ENCODE results near the gene FAM89B.

The FAM89B gene

DNA sequence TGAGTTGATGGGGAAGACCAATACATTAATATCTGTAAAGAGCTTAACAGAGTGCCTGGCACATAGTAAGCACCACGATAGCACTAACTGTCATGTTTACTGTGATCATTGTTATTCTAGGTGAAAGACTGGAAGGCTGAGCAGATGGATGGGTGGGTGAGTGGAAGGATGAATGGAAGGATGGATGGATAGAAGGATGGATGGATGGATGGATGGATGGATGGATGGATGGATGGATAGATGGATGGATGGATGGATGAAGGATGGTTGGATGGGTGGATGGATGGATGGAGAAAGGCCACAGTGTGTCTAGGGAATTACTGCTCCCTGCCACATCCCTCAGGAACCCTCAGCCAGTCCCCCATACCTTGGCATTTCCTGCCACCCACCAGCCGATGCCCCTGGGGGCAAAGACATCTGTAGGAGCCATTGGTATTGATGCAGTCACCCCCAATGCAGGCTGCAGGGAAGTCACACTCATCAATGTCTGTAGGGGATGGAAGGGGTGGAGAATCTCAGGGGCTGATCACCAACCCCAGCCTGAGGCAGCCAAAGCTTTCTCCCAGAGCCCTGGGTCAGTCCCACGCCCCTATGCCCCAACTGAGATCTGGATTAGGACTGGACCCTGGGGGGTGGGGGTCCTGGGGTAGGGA, 29.5 kb upstream of the FAM89B start:
- H3K18ac ChIP-seq (ENCODE audit: low read length) = no peak overlapping the region
- H3K4me3 ChIP-seq (ENCODE audit: low read length in 2 of 2) = no peak overlapping the region
- H2AFZ ChIP-seq (ENCODE audit: low read length) = no peak overlapping the region
- peaks cover 7% of the 10 kb centered on the region for H3K79me1 ChIP-seq (ENCODE audit: low read depth, low read length)
- DNase-seq (ENCODE audit: low spot score) = no peak
- no peak overlapping the region for H4K8ac ChIP-seq (ENCODE audit: low read depth, low read length)
- no CpG with 5 or more reads among the region's 3 CpGs for WGBS, 2 donors (ENCODE audit: extremely low coverage in 2 of 2, insufficient read length in 2 of 2, insufficient replicate concordance in 1 of 2)
- no peak overlapping the region for H3K4me2 ChIP-seq (ENCODE audit: insufficient read depth, low read length, poor library complexity, severe bottlenecking)
- no peak overlapping the region for H2BK120ac ChIP-seq (ENCODE audit: low read depth, low read length)
- no peak overlapping the region for H3K14ac ChIP-seq (ENCODE audit: low read length)
- no peak overlapping the region for H2BK15ac ChIP-seq (ENCODE audit: low read length)
- H2BK5ac ChIP-seq (ENCODE audit: low read length) = peak overlapping the region; percentile 48
- peaks cover 0 to 72% (median 17%) of the 10 kb centered on the region in 3 experiments for H3K27me3 ChIP-seq (ENCODE audit: control insufficient read depth in 3 of 3, insufficient read depth in 3 of 3, low read depth in 1 of 3, low read length in 3 of 3)
- peaks cover 2 to 21% of the 10 kb centered on the region in 2 donors for H3K36me3 ChIP-seq (replicated peaks in 1 of 2; ENCODE audit: control insufficient read depth in 2 of 2, insufficient read depth in 2 of 2, low read length in 2 of 2)
- H2AK5ac ChIP-seq (ENCODE audit: low read depth, low read length) = peak overlapping the region; percentile 81
- no peaks in the 10 kb centered on the region for H3K9me3 ChIP-seq (replicated peaks in 1 of 2; ENCODE audit: control insufficient read depth in 2 of 2, insufficient read depth in 1 of 2, low read depth in 1 of 2, low read length in 2 of 2)
- no peak overlapping the region for H2BK12ac ChIP-seq (ENCODE audit: low read length)
- no peak overlapping the region for H3K27ac ChIP-seq (replicated peaks; ENCODE audit: low read length)
- no peak overlapping the region for H4K91ac ChIP-seq (ENCODE audit: low read depth, low read length, poor library complexity)
- no peak overlapping the region for H3K23ac ChIP-seq (ENCODE audit: low read depth, low read length, poor library complexity)
- H3K4ac ChIP-seq (ENCODE audit: low read length) = no peak overlapping the region
- H3K9ac ChIP-seq (ENCODE audit: low read depth, low read length, poor library complexity) = peak overlapping the region; percentile 12
- peaks cover 0 to 16% of the 10 kb centered on the region in 2 donors for H3K4me1 ChIP-seq (ENCODE audit: control insufficient read depth in 2 of 2, insufficient read depth in 1 of 2, low read depth in 1 of 2, low read length in 2 of 2)

DNA sequence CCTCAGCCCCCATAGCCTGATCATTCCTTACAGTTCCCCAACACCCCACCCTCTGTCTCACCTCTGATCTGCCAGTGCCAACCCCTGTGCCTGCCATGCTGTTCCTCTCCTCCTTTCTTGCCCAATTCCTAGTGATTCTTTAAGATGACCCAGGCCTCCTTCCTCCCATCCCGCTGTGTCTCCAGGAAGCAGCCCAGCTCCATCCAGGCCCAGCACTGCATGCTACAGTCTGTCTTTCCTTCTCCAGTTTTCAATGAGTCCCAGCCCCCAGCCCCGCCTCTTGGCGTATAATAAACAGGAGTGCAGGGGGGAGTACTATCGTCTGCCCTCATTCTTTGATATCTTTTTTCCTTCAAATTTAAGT, 26.5 kb upstream of the FAM89B start:
- DNase-seq (ENCODE audit: low spot score) = no peak
- Histone ChIP-seq H3K27ac (replicated peaks; ENCODE audit: low read length) (no peak overlapping the region), H2BK120ac (ENCODE audit: low read depth, low read length) (no peak overlapping the region), H4K8ac (ENCODE audit: low read depth, low read length) (no peak overlapping the region), H3K4ac (ENCODE audit: low read length) (no peak overlapping the region), H3K23ac (ENCODE audit: low read depth, low read length, poor library complexity) (no peak overlapping the region), H3K9ac (ENCODE audit: low read depth, low read length, poor library complexity) (no peak overlapping the region), H3K4me1 (ENCODE audit: control insufficient read depth in 2 of 2, insufficient read depth in 1 of 2, low read depth in 1 of 2, low read length in 2 of 2) (peaks cover 0 to 9% of the 10 kb centered on the region in 2 donors), H3K27me3 (ENCODE audit: control insufficient read depth in 3 of 3, insufficient read depth in 3 of 3, low read depth in 1 of 3, low read length in 3 of 3) (peaks cover 0 to 60% (median 5%) of the 10 kb centered on the region in 3 experiments), H4K91ac (ENCODE audit: low read depth, low read length, poor library complexity) (no peak overlapping the region), H3K9me3 (replicated peaks in 1 of 2; ENCODE audit: control insufficient read depth in 2 of 2, insufficient read depth in 1 of 2, low read depth in 1 of 2, low read length in 2 of 2) (no peaks in the 10 kb centered on the region), H3K4me2 (ENCODE audit: insufficient read depth, low read length, poor library complexity, severe bottlenecking) (peak overlapping the region; percentile 99), H3K36me3 (replicated peaks in 1 of 2; ENCODE audit: control insufficient read depth in 2 of 2, insufficient read depth in 2 of 2, low read length in 2 of 2) (peaks cover 0 to 22% of the 10 kb centered on the region in 2 donors), H2BK5ac (ENCODE audit: low read length) (no peak overlapping the region), H3K79me1 (ENCODE audit: low read depth, low read length) (peaks cover 5% of the 10 kb centered on the region), H2AFZ (ENCODE audit: low read length) (no peak overlapping the region), H3K14ac (ENCODE audit: low read length) (no peak overlapping the region), H2AK5ac (ENCODE audit: low read depth, low read length) (peak overlapping the region; percentile 2), H3K4me3 (ENCODE audit: low read length in 2 of 2) (no peak overlapping the region), H2BK15ac (ENCODE audit: low read length) (no peak overlapping the region), H2BK12ac (ENCODE audit: low read length) (no peak overlapping the region), H3K18ac (ENCODE audit: low read length) (no peak overlapping the region)
- WGBS, 2 donors (ENCODE audit: extremely low coverage in 2 of 2, insufficient read length in 2 of 2, insufficient replicate concordance in 1 of 2) = no CpG with 5 or more reads among the region's 4 CpGs

DNA sequence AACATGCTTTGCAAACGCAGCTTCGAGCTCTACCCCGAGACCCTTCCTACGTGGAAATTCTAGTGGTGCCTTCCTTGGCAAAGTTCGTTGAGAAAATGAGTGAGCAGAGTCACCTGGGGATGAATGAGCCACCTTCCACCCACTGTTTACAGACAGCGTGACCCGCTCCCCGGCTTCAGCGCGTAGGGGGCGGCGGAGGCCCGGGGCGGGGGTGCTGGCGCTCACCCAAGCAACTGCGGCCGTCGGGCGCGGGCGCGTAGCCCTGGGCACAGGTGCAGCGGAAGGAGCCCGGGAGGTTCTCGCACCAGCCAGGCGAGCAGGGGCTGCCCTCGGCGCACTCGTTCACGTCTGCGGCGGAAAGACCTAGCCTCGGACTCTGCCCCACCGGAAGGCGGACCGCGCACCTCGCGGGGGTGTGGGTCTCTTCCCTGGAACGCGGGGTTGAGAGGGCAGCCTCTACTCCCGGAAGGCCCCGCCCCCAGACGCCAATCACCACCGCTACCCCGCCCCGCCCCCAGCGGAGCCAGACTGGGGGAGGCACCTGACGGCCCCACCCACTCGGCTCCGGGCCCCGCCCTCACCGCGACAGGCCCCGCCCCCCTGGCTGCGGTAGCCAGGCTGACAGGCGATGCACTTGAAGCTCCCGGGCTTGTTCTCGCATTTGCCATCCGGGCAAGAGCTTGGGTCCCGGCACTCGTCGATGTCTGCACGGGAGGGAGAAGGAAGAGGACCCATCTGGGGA, 25.9 kb upstream of the FAM89B start:
- no peak overlapping the region for H2BK15ac ChIP-seq (ENCODE audit: low read length)
- peak; percentile 84 for DNase-seq (ENCODE audit: low spot score)
- WGBS, 2 donors (ENCODE audit: extremely low coverage in 2 of 2, insufficient read length in 2 of 2, insufficient replicate concordance in 1 of 2) = no CpG with 5 or more reads among the region's 64 CpGs

DNA sequence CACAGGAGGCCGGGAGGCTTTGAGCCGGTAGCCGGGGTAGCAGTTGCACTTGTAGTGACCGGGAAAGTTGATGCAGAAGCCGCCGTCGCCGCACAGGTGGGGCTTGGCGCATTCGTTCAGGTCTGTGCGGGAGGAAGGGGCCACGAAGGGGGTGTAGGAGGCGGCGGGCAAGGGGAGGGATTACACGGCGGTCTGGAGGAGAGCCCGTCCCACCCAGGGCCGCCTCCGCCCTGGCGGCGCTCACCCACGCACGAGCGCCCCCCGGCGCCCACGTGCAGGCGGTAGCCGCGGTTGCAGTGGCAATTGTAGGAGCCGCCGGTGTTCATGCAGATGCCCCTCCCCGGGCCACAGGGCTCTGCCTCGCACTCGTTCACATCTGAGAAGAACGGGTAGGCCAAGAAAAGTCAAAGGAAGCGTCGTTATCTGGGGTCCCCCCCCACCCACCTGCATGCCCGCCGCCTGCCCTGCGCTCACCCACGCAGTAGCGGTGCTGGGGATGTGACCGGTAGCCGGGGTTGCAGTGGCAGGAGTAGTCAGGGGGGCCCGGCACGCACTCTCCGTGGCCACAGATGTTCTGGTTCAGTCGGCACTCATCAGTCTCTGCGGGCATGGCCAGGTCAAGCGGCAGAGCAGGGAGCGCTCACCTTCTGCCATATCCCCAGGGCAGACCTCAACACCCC, 24.8 kb upstream of the FAM89B start:
- Histone ChIP-seq H3K36me3 (replicated peaks in 1 of 2; ENCODE audit: control insufficient read depth in 2 of 2, insufficient read depth in 2 of 2, low read length in 2 of 2) (peaks cover 0 to 17% of the 10 kb centered on the region in 2 donors), H3K27ac (replicated peaks; ENCODE audit: low read length) (no peak overlapping the region), H3K23ac (ENCODE audit: low read depth, low read length, poor library complexity) (peak overlapping the region; percentile 49), H3K18ac (ENCODE audit: low read length) (peak overlapping the region; percentile 73), H3K79me1 (ENCODE audit: low read depth, low read length) (peaks cover 5% of the 10 kb centered on the region), H3K4me3 (ENCODE audit: low read length in 2 of 2) (no peak overlapping the region), H4K8ac (ENCODE audit: low read depth, low read length) (no peak overlapping the region), H3K4me2 (ENCODE audit: insufficient read depth, low read length, poor library complexity, severe bottlenecking) (no peak overlapping the region), H2BK5ac (ENCODE audit: low read length) (no peak overlapping the region), H2AFZ (ENCODE audit: low read length) (no peak overlapping the region), H3K4ac (ENCODE audit: low read length) (peak overlapping the region; percentile 43), H3K4me1 (ENCODE audit: control insufficient read depth in 2 of 2, insufficient read depth in 1 of 2, low read depth in 1 of 2, low read length in 2 of 2) (peaks cover 0 to 7% of the 10 kb centered on the region in 2 donors), H3K9ac (ENCODE audit: low read depth, low read length, poor library complexity) (peak overlapping the region; percentile 36), H4K91ac (ENCODE audit: low read depth, low read length, poor library complexity) (no peak overlapping the region), H2BK12ac (ENCODE audit: low read length) (no peak overlapping the region), H2BK120ac (ENCODE audit: low read depth, low read length) (no peak overlapping the region), H2AK5ac (ENCODE audit: low read depth, low read length) (peak overlapping the region; percentile 72), H2BK15ac (ENCODE audit: low read length) (peak overlapping the region; percentile 31), H3K14ac (ENCODE audit: low read length) (no peak overlapping the region), H3K9me3 (replicated peaks in 1 of 2; ENCODE audit: control insufficient read depth in 2 of 2, insufficient read depth in 1 of 2, low read depth in 1 of 2, low read length in 2 of 2) (no peaks in the 10 kb centered on the region), H3K27me3 (ENCODE audit: control insufficient read depth in 3 of 3, insufficient read depth in 3 of 3, low read depth in 1 of 3, low read length in 3 of 3) (peaks cover 0 to 52% (median 5%) of the 10 kb centered on the region in 3 experiments)
- no peak for DNase-seq (ENCODE audit: low spot score)
- WGBS, 2 donors (ENCODE audit: extremely low coverage in 2 of 2, insufficient read length in 2 of 2, insufficient replicate concordance in 1 of 2) = no CpG with 5 or more reads among the region's 52 CpGs

More for the DNA sequence above, 25.9 kb upstream of the FAM89B start:
- peaks cover 0 to 21% of the 10 kb centered on the region in 2 donors for H3K36me3 ChIP-seq (replicated peaks in 1 of 2; ENCODE audit: control insufficient read depth in 2 of 2, insufficient read depth in 2 of 2, low read length in 2 of 2)
- no peak overlapping the region for H3K14ac ChIP-seq (ENCODE audit: low read length)
- peak overlapping the region; percentile 66 for H3K9ac ChIP-seq (ENCODE audit: low read depth, low read length, poor library complexity)
- no peak overlapping the region for H2BK120ac ChIP-seq (ENCODE audit: low read depth, low read length)
- no peak overlapping the region for H4K8ac ChIP-seq (ENCODE audit: low read depth, low read length)
- H2AFZ ChIP-seq (ENCODE audit: low read length) = no peak overlapping the region
- H3K18ac ChIP-seq (ENCODE audit: low read length) = peak overlapping the region; percentile 93
- H3K4me3 ChIP-seq (ENCODE audit: low read length in 2 of 2) = peak overlapping the region in 1 of 2 donors; percentile 82
- H4K91ac ChIP-seq (ENCODE audit: low read depth, low read length, poor library complexity) = no peak overlapping the region
- peak overlapping the region; percentile 2 for H2AK5ac ChIP-seq (ENCODE audit: low read depth, low read length)
- peaks cover 0 to 6% of the 10 kb centered on the region in 2 donors for H3K4me1 ChIP-seq (ENCODE audit: control insufficient read depth in 2 of 2, insufficient read depth in 1 of 2, low read depth in 1 of 2, low read length in 2 of 2)
- H3K79me1 ChIP-seq (ENCODE audit: low read depth, low read length) = peaks cover 5% of the 10 kb centered on the region
- no peak overlapping the region for H2BK12ac ChIP-seq (ENCODE audit: low read length)
- no peak overlapping the region for H3K4ac ChIP-seq (ENCODE audit: low read length)
- peak overlapping the region; percentile 99 for H3K4me2 ChIP-seq (ENCODE audit: insufficient read depth, low read length, poor library complexity, severe bottlenecking)
- peak overlapping the region; percentile 96 for H3K23ac ChIP-seq (ENCODE audit: low read depth, low read length, poor library complexity)
- H3K27me3 ChIP-seq (ENCODE audit: control insufficient read depth in 3 of 3, insufficient read depth in 3 of 3, low read depth in 1 of 3, low read length in 3 of 3) = peaks cover 0 to 56% (median 5%) of the 10 kb centered on the region in 3 experiments
- H3K9me3 ChIP-seq (replicated peaks in 1 of 2; ENCODE audit: control insufficient read depth in 2 of 2, insufficient read depth in 1 of 2, low read depth in 1 of 2, low read length in 2 of 2) = no peaks in the 10 kb centered on the region
- no peak overlapping the region for H2BK5ac ChIP-seq (ENCODE audit: low read length)
- H3K27ac ChIP-seq (replicated peaks; ENCODE audit: low read length) = no peak overlapping the region
